ENCODE results near the gene PDIA6. TPM values are rescaled to one million over a fixed set of nuclear protein-coding genes. Genes with fewer than 3 reads are reported as not detected.

The PDIA6 gene
- total RNA-seq, 2 experiments from 2014 or later: 25.5 to 26.3 TPM

GRCh38 chr2:10772868-10773215 lies 39.7 kb downstream of the PDIA6 start:
- Histone ChIP-seq H3K4me3 (ENCODE audit: low read length) (no peak overlapping the region), H3K36me3 (ENCODE audit: insufficient read depth, low read length) (peaks cover under 1% of the 10 kb centered on the region), H3K27ac (ENCODE audit: low read depth in 1 of 2, low read length in 2 of 2) (no peak overlapping the region), H3K9me3 (ENCODE audit: control insufficient read depth in 1 of 2, insufficient read depth in 1 of 2, low read length in 2 of 2) (peaks cover 0 to under 1% of the 10 kb centered on the region in 2 experiments), H3K27me3 (ENCODE audit: control insufficient read depth in 1 of 2, insufficient read depth in 2 of 2, low read length in 2 of 2) (no peaks in the 10 kb centered on the region), H3K4me1 (ENCODE audit: insufficient read depth, low read length) (no peaks in the 10 kb centered on the region)
- ATAC-seq (ENCODE audit: poor library complexity) (no peak), DNase-seq (no peak)
- no peaks in the 10 kb centered on the region for H3K36me3 Mint-ChIP-seq (ENCODE audit: low read depth)
- H3K4me1 Mint-ChIP-seq (ENCODE audit: low read depth): no peaks in the 10 kb centered on the region
- no peak overlapping the region for H3K27ac Mint-ChIP-seq
- H3K9me3 Mint-ChIP-seq: no peaks in the 10 kb centered on the region
- ChIA-PET CTCF (no interaction called here), POLR2A (no interaction called here)
- no peak overlapping the region for H3K4me3 Mint-ChIP-seq
- no peaks in the 10 kb centered on the region for H3K27me3 Mint-ChIP-seq
- intact Hi-C loops (cut with DNase I, micrococcal nuclease): no loop called here
- TF ChIP-seq, protein P1, sequence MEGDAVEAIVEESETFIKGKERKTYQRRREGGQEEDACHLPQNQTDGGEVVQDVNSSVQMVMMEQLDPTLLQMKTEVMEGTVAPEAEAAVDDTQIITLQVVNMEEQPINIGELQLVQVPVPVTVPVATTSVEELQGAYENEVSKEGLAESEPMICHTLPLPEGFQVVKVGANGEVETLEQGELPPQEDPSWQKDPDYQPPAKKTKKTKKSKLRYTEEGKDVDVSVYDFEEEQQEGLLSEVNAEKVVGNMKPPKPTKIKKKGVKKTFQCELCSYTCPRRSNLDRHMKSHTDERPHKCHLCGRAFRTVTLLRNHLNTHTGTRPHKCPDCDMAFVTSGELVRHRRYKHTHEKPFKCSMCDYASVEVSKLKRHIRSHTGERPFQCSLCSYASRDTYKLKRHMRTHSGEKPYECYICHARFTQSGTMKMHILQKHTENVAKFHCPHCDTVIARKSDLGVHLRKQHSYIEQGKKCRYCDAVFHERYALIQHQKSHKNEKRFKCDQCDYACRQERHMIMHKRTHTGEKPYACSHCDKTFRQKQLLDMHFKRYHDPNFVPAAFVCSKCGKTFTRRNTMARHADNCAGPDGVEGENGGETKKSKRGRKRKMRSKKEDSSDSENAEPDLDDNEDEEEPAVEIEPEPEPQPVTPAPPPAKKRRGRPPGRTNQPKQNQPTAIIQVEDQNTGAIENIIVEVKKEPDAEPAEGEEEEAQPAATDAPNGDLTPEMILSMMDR (IDR thresholded peaks at IDR 0.05): no peak

DNA sequence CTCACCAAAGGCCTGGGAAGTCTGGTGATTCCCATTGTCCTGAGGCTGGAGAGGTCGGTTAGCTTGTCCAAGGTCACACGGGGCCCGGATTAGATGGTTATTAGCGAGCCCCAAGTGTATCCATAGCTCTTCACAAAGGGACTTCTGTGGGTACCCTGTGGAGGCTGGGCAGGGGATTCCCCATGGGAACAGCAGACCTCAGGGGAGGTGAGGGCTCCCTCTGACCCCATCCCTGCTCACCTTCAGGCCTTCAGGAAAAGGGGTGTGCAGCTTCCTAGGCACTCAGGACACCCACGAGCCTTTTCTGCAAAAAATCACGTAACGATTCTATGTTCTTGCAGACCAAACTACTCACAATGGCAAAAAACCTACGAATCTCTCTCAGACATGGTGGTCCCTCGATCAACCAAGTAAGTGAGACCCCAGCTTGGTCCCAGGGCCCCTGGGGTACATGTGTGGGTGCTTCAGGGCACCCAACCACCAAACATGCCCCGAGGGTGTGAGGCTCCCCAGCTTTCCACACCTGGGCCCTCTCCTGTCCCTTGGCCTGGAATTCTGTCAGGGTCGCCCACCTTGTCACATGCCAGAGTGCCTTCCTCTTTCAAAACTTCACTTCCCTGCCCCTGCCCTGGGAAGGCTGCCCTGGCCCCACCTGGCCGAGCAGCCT lies 40.3 kb downstream of the PDIA6 start:
- H3K36me3 ChIP-seq (ENCODE audit: insufficient read depth, low read length): no peaks in the 10 kb centered on the region
- Mint-ChIP-seq H3K36me3 (ENCODE audit: low read depth) (no peaks in the 10 kb centered on the region), H3K4me1 (ENCODE audit: low read depth) (no peaks in the 10 kb centered on the region), H3K4me3 (no peak overlapping the region), H3K27ac (no peak overlapping the region), H3K27me3 (no peaks in the 10 kb centered on the region), H3K9me3 (no peaks in the 10 kb centered on the region)
- CTCF ChIA-PET: no interaction called here
- POLR2A ChIA-PET: no interaction called here
- ATAC-seq (ENCODE audit: poor library complexity) (no peak), DNase-seq (no peak)
- no peak overlapping the region for H3K27ac ChIP-seq (ENCODE audit: low read depth in 1 of 2, low read length in 2 of 2)
- no peaks in the 10 kb centered on the region for H3K27me3 ChIP-seq (ENCODE audit: control insufficient read depth in 1 of 2, insufficient read depth in 2 of 2, low read length in 2 of 2)
- TF ChIP-seq, protein P1 (IDR thresholded peaks at IDR 0.05): no peak
- intact Hi-C loops (cut with DNase I, micrococcal nuclease): no loop called here
- H3K4me1 ChIP-seq (ENCODE audit: insufficient read depth, low read length): no peaks in the 10 kb centered on the region
- no peak overlapping the region for H3K4me3 ChIP-seq (ENCODE audit: low read length)
- no peaks in the 10 kb centered on the region for H3K9me3 ChIP-seq (ENCODE audit: control insufficient read depth in 1 of 2, insufficient read depth in 1 of 2, low read length in 2 of 2)

- ChIA-PET CTCF (no interaction called here), POLR2A (no interaction called here)
- Mint-ChIP-seq H3K4me1 (ENCODE audit: low read depth) (no peaks in the 10 kb centered on the region), H3K27ac (no peak overlapping the region), H3K27me3 (no peaks in the 10 kb centered on the region), H3K9me3 (no peaks in the 10 kb centered on the region), H3K4me3 (no peak overlapping the region), H3K36me3 (ENCODE audit: low read depth) (no peaks in the 10 kb centered on the region)
- H3K36me3 ChIP-seq (ENCODE audit: insufficient read depth, low read length): no peaks in the 10 kb centered on the region
- no peaks in the 10 kb centered on the region for H3K27me3 ChIP-seq (ENCODE audit: control insufficient read depth in 1 of 2, insufficient read depth in 2 of 2, low read length in 2 of 2)
- no peaks in the 10 kb centered on the region for H3K4me1 ChIP-seq (ENCODE audit: insufficient read depth, low read length)
- no peak overlapping the region for H3K4me3 ChIP-seq (ENCODE audit: low read length)
- no peak for DNase-seq
- ATAC-seq (ENCODE audit: poor library complexity): no peak
- H3K9me3 ChIP-seq (ENCODE audit: control insufficient read depth in 1 of 2, insufficient read depth in 1 of 2, low read length in 2 of 2): no peaks in the 10 kb centered on the region
- intact Hi-C loops (cut with DNase I, micrococcal nuclease): no loop called here
- TF ChIP-seq, protein P1 (IDR thresholded peaks at IDR 0.05): no peak
- no peak overlapping the region for H3K27ac ChIP-seq (ENCODE audit: low read depth in 1 of 2, low read length in 2 of 2)
These were observed 40.8 kb downstream of the PDIA6 start for GRCh38 chr2:10771786-10772185.
